Sigmoid colon (tissue), 4 donors: Measurements from ENCODE around the gene CACNA1C.

Source experiments
- EP300 ChIP-seq, 4 donors: sonication (generic); formaldehyde crosslinking; IDR thresholded peaks; one replicate each; pipeline ENCODE4 v1.6.1; 2017; ENCODE audit warnings: antibody characterized with exemption in 4 of 4
- TF ChIP-seq, protein P1 (sequence below), 4 experiments: fragments of 450-650 bp in 3 of 4; fragments of 200-600 bp in 1 of 4; IDR thresholded peaks; one replicate each; pipeline ENCODE4 v1.5.1; 2016 to 2019; ENCODE audit warnings: antibody characterized with exemption in 4 of 4, mild to moderate bottlenecking in 3 of 4, moderate library complexity in 2 of 4

- no peak for TF ChIP-seq EP300 (IDR thresholded peaks at IDR 0.05)
- TF ChIP-seq, protein P1, sequence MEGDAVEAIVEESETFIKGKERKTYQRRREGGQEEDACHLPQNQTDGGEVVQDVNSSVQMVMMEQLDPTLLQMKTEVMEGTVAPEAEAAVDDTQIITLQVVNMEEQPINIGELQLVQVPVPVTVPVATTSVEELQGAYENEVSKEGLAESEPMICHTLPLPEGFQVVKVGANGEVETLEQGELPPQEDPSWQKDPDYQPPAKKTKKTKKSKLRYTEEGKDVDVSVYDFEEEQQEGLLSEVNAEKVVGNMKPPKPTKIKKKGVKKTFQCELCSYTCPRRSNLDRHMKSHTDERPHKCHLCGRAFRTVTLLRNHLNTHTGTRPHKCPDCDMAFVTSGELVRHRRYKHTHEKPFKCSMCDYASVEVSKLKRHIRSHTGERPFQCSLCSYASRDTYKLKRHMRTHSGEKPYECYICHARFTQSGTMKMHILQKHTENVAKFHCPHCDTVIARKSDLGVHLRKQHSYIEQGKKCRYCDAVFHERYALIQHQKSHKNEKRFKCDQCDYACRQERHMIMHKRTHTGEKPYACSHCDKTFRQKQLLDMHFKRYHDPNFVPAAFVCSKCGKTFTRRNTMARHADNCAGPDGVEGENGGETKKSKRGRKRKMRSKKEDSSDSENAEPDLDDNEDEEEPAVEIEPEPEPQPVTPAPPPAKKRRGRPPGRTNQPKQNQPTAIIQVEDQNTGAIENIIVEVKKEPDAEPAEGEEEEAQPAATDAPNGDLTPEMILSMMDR (IDR thresholded peaks at IDR 0.05): no peak
Measured at GRCh38 chr12:2228535-2228934, 175.7 kb downstream of the CACNA1C start.
